Activated CD4-positive, alpha-beta T cell treated with anti-CD3 and anti-CD28 coated beads, Interleukin-2, amount 10 ng/mL, durations not matched to agents 7 days and 5 days (primary cell): ENCODE data around the gene NRAS. TPM values are rescaled to one million over a fixed set of nuclear protein-coding genes. Genes with fewer than 3 reads are reported as not detected.

ENCODE experiments used
- CTCF ChIA-PET: fragments of 350-600 bp; sonication (Branson Sonifier 250); formaldehyde crosslinking; loops from one replicate; lab custom pipeline; 2021; ENCODE audit warnings: antibody characterized with exemption; lab: Charles Lee
- POLR2A ChIA-PET: fragments of 350-600 bp; sonication (Branson Sonifier 250); formaldehyde crosslinking; loops from one replicate; lab custom pipeline; 2021; ENCODE audit warnings: antibody characterized with exemption; lab: Charles Lee
- DNase-seq: peaks from one replicate; pipeline ENCODE4 v3.0.0-alpha.2; 2020
- H3K27ac Mint-ChIP-seq: one replicate; pipeline ENCODE4 v1.8.0; 2021; ENCODE audit warnings: mild to moderate bottlenecking, moderate library complexity, mixed read lengths
- H3K27me3 Mint-ChIP-seq: one replicate; pipeline ENCODE4 v1.8.0; 2021; ENCODE audit warnings: mixed read lengths
- H3K36me3 Mint-ChIP-seq: one replicate; pipeline ENCODE4 v1.8.0; 2021; ENCODE audit warnings: low read depth, mixed read lengths
- H3K4me1 Mint-ChIP-seq: one replicate; pipeline ENCODE4 v1.8.0; 2021; ENCODE audit warnings: mixed read lengths
- H3K4me3 Mint-ChIP-seq: one replicate; pipeline ENCODE4 v1.8.0; 2021; ENCODE audit warnings: mild to moderate bottlenecking, moderate library complexity, mixed read lengths
- H3K9me3 Mint-ChIP-seq: one replicate; pipeline ENCODE4 v1.8.0; 2021; ENCODE audit warnings: mixed read lengths
- total RNA-seq, 2 experiments: library from RNA; stranded (reverse); gene quantifications; one replicate each; pipeline ENCODE4 v1.2.3, GENCODE V29; 2021

NRAS gene
- total RNA-seq, 2 experiments from 2014 or later, result 45.4 to 52.4 TPM

DNA sequence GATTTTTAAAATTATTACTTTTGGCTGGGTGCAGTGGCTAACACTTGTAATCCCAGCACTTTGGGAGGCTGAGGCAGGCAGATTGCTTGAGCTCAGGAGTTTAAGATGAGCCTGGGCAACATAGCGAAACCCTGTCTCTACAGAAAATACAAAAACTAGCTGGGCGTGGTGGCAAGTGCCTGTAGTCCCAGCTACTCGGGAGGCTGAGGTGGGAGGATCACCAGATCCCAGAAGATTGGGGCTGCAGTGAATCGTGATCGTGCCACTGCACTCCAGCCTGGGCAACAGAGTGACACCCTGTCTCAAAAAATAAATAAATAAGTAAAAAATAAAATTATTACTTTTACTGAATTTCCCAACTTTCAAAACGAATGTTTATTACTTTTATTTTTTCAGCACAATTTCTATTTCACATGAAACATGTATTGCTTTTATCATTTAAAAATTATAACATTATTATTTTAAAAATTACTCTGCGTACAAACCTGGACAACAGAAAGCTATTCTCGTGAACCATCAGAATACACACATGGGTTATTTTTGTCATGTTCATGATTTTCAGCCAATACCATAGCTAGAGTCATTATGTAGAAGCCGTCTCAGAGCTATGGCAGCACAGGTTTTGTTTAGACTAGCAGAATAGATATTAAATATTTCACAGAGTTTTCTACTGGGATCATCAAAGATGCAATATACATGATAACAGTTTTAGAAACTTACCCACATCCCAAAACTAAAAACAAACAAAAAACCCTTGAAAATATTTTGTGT is 21.8 kb downstream of the NRAS start:
- Mint-ChIP-seq H3K27me3 (peaks cover 15% of the 10 kb centered on the region), H3K27ac (no peak overlapping the region), H3K4me1 (no peaks in the 10 kb centered on the region), H3K4me3 (no peak overlapping the region), H3K9me3 (no peaks in the 10 kb centered on the region), H3K36me3 (no peaks in the 10 kb centered on the region)
- CTCF ChIA-PET, result interaction anchor here (0.9 to 1.2 kb wide), 3 partner anchors 12 to 348 kb away, joined by 3 to 4 read pairs (median 3); no protein-coding TSS in a partner anchor
- POLR2A ChIA-PET, result no interaction called here
- DNase-seq, result no peak

GRCh38 chr1:114692947-114693346 is 23.6 kb downstream of the NRAS start:
- DNase-seq, result no peak
- ChIA-PET CTCF (interaction anchor here (0.7 to 1.0 kb wide), 2 partner anchors 8 to 743 kb away, joined by 3 to 4 read pairs; no protein-coding TSS in a partner anchor), POLR2A (interaction anchor here (0.6 kb wide), 1 partner anchor 145 kb away, joined by 3 read pairs; no protein-coding TSS in a partner anchor)
- Mint-ChIP-seq H3K27ac (no peak overlapping the region), H3K9me3 (no peaks in the 10 kb centered on the region), H3K4me1 (no peaks in the 10 kb centered on the region), H3K4me3 (no peak overlapping the region), H3K36me3 (no peaks in the 10 kb centered on the region), H3K27me3 (peaks cover 22% of the 10 kb centered on the region)

GRCh38 chr1:114691061-114691460 is 25.5 kb downstream of the NRAS start:
- peaks cover 33% of the 10 kb centered on the region for H3K27me3 Mint-ChIP-seq
- H3K4me3 Mint-ChIP-seq, result no peak overlapping the region
- H3K36me3 Mint-ChIP-seq, result no peaks in the 10 kb centered on the region
- H3K9me3 Mint-ChIP-seq, result no peaks in the 10 kb centered on the region
- ChIA-PET POLR2A (no interaction called here), CTCF (interaction anchor here (0.7 kb wide), 1 partner anchor 978 kb away, joined by 3 read pairs; no protein-coding TSS in a partner anchor)
- H3K27ac Mint-ChIP-seq, result no peak overlapping the region
- no peak for DNase-seq
- H3K4me1 Mint-ChIP-seq, result no peaks in the 10 kb centered on the region

- no peaks in the 10 kb centered on the region for H3K9me3 Mint-ChIP-seq
- H3K36me3 Mint-ChIP-seq, result no peaks in the 10 kb centered on the region
- ChIA-PET CTCF (no interaction called here), POLR2A (no interaction called here)
- no peak overlapping the region for H3K27ac Mint-ChIP-seq
- no peak overlapping the region for H3K4me3 Mint-ChIP-seq
- DNase-seq, result no peak
- H3K27me3 Mint-ChIP-seq, result peaks cover 33% of the 10 kb centered on the region
- no peaks in the 10 kb centered on the region for H3K4me1 Mint-ChIP-seq
Observed at GRCh38 chr1:114690148-114690547, 26.4 kb downstream of the NRAS start.

DNA sequence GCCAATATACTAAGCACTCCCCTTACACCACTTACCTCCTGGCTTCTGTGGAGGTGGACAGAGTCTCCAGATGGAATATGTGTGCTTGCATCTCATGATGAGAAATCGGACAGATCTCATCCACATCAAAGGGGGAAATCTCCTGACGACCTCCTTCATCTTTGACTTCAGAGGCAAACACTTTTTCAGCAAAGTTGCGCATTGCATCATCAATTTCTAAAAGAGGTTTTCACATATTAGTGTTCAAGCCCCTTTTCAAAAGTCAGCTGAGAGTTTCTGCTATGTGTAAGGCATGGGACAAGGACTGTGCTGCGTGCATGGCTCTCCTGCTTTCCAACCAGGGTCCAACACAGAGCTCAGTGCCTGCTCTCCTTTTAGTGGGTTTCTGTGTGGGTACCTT is 28.0 kb downstream of the NRAS start:
- Mint-ChIP-seq H3K36me3 (no peaks in the 10 kb centered on the region), H3K27me3 (peaks cover 40% of the 10 kb centered on the region), H3K4me3 (no peak overlapping the region), H3K4me1 (no peaks in the 10 kb centered on the region), H3K27ac (no peak overlapping the region), H3K9me3 (no peaks in the 10 kb centered on the region)
- DNase-seq, result no peak
- ChIA-PET POLR2A (no interaction called here), CTCF (no interaction called here)

DNA sequence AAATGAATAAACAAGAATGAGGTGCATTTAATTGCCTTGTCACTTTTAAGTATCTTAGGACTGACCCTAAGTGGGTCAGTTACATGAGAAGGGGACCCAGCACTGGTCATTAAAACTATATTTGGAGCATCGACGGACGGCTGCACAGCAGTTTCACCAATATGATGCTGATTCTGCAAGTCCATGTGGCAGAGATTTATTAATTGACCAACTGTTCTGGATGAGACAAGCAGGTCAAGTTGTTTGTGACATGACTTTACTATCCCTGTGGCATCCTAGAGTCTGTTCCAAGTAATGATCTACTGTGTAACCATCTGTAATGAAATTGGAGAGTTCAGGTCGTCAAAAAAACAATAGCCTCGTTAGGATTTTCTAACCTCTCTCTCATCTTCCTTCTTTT is 30.7 kb downstream of the NRAS start:
- H3K9me3 Mint-ChIP-seq, result no peaks in the 10 kb centered on the region
- H3K27ac Mint-ChIP-seq, result no peak overlapping the region
- DNase-seq, result no peak
- no peak overlapping the region for H3K4me3 Mint-ChIP-seq
- peaks cover 44% of the 10 kb centered on the region for H3K27me3 Mint-ChIP-seq
- ChIA-PET POLR2A (no interaction called here), CTCF (no interaction called here)
- H3K36me3 Mint-ChIP-seq, result no peaks in the 10 kb centered on the region
- no peaks in the 10 kb centered on the region for H3K4me1 Mint-ChIP-seq

GRCh38 chr1:114677691-114678090 is 38.9 kb downstream of the NRAS start:
- Mint-ChIP-seq H3K4me3 (no peak overlapping the region), H3K27ac (no peak overlapping the region), H3K36me3 (no peaks in the 10 kb centered on the region), H3K27me3 (peaks cover 34% of the 10 kb centered on the region), H3K4me1 (no peaks in the 10 kb centered on the region), H3K9me3 (no peaks in the 10 kb centered on the region)
- ChIA-PET CTCF (no interaction called here), POLR2A (no interaction called here)
- no peak for DNase-seq

DNA sequence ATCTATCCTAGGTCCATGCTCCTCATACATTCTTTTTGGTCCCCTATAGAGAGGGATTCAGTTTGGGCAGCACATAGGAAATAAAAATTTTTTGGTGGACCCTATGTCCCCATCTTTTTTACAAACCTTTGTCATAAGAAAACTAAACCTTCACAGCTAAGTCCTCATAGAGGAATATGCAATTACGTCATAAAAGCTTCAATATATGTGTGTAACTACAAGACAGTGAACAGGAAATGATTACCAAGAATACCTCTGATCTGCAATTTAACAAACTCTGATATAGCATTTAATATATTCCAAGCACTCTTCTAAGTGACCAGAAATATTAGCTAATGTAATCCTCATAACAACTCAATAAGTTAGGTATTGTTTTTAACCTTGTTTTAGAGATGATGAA is 40.5 kb downstream of the NRAS start:
- Mint-ChIP-seq H3K4me3 (no peak overlapping the region), H3K27ac (no peak overlapping the region), H3K27me3 (peaks cover 36% of the 10 kb centered on the region), H3K4me1 (no peaks in the 10 kb centered on the region), H3K9me3 (no peaks in the 10 kb centered on the region), H3K36me3 (no peaks in the 10 kb centered on the region)
- DNase-seq, result no peak
- ChIA-PET CTCF (no interaction called here), POLR2A (no interaction called here)

DNA sequence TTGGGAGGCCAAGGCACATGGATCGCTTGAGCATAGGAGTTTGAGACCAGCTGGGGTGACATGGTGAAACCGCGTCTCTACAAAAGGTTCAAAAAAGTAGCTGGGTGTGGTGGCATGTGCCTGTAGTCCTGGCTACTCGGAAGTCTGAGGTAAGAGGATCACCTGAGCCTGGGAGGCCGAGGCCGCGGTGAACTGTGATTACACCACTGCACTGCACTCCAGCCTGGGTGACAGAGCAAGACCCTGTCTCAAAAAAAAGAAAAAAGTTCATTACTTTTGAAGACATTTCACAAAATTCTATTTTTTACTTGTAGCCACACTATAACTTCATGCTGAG is 44.7 kb downstream of the NRAS start:
- no peak for DNase-seq
- ChIA-PET CTCF (interaction anchor here (1.5 to 1.6 kb wide), 2 partner anchors 211 to 325 kb away, joined by 3 to 5 read pairs; no protein-coding TSS in a partner anchor), POLR2A (no interaction called here)
- Mint-ChIP-seq H3K4me3 (no peak overlapping the region), H3K4me1 (peaks cover 11% of the 10 kb centered on the region), H3K27ac (no peak overlapping the region), H3K27me3 (peaks cover 27% of the 10 kb centered on the region), H3K36me3 (no peaks in the 10 kb centered on the region), H3K9me3 (no peaks in the 10 kb centered on the region)

GRCh38 chr1:114671011-114671938 is 45.3 kb downstream of the NRAS start:
- Mint-ChIP-seq H3K27me3 (peaks cover 27% of the 10 kb centered on the region), H3K4me3 (no peak overlapping the region), H3K36me3 (no peaks in the 10 kb centered on the region), H3K9me3 (no peaks in the 10 kb centered on the region), H3K4me1 (peaks cover 11% of the 10 kb centered on the region), H3K27ac (no peak overlapping the region)
- DNase-seq, result no peak
- POLR2A ChIA-PET, result interaction anchor here (0.7 kb wide), 1 partner anchor 1795 kb away, joined by 3 read pairs; no protein-coding TSS in a partner anchor
- CTCF ChIA-PET, result interaction anchor here (1.5 to 1.6 kb wide), 2 partner anchors 211 to 324 kb away, joined by 3 to 5 read pairs; no protein-coding TSS in a partner anchor

- H3K4me3 Mint-ChIP-seq, result peak overlapping the region; percentile 94
- ChIA-PET POLR2A (no interaction called here), CTCF (interaction anchor here (1.3 to 1.6 kb wide), 3 partner anchors 40 to 323 kb away, joined by 4 to 5 read pairs (median 4); no protein-coding TSS in a partner anchor)
- peak; percentile 87 for DNase-seq
- H3K4me1 Mint-ChIP-seq, result peaks cover 11% of the 10 kb centered on the region
- no peaks in the 10 kb centered on the region for H3K36me3 Mint-ChIP-seq
- H3K9me3 Mint-ChIP-seq, result no peaks in the 10 kb centered on the region
- peak overlapping the region; percentile 85 for H3K27ac Mint-ChIP-seq
- peaks cover 31% of the 10 kb centered on the region for H3K27me3 Mint-ChIP-seq
Observed at GRCh38 chr1:114670083-114671010, 46.2 kb downstream of the NRAS start.

- H3K4me3 Mint-ChIP-seq, result peak within 1 kb of the TSS; percentile 94
- no peak for DNase-seq
- H3K9me3 Mint-ChIP-seq, result no peaks in the 10 kb centered on the region
- CTCF ChIA-PET, result interaction anchor here (1.3 kb wide), 2 partner anchors 39 to 323 kb away, joined by 4 read pairs; no protein-coding TSS in a partner anchor
- POLR2A ChIA-PET, result interaction anchor here (0.7 kb wide), 1 partner anchor 201 kb away, joined by 3 read pairs; no protein-coding TSS in a partner anchor
- H3K4me1 Mint-ChIP-seq, result peaks cover 11% of the 10 kb centered on the region
- peaks cover 27% of the 10 kb centered on the region for H3K27me3 Mint-ChIP-seq
- H3K27ac Mint-ChIP-seq, result peak within 1 kb of the TSS; percentile 85
- H3K36me3 Mint-ChIP-seq, result no peaks in the 10 kb centered on the region
Observed at GRCh38 chr1:114669562-114670082, 46.9 kb downstream of the NRAS start, which contains the start of gene DENND2C. DENND2C (minus strand) TSS chr1:114670049; CDS start chr1:114625984, 44,065 bp downstream.
